ENCODE results near the gene ANKS1A. TPM values are rescaled to one million over a fixed set of nuclear protein-coding genes. Genes with fewer than 3 reads are reported as not detected.
A peak's percentile ranks its signal among the peaks of the same experiment; 100 is the strongest.

ANKS1A gene
- total RNA-seq, 1 experiment from 2014 or later = 35.0 TPM

GRCh38 chr6:35082046-35082732 is 193.1 kb downstream of the ANKS1A start:
- no peak for DNase-seq (ENCODE audit: low spot score)
- TF ChIP-seq, protein P1, sequence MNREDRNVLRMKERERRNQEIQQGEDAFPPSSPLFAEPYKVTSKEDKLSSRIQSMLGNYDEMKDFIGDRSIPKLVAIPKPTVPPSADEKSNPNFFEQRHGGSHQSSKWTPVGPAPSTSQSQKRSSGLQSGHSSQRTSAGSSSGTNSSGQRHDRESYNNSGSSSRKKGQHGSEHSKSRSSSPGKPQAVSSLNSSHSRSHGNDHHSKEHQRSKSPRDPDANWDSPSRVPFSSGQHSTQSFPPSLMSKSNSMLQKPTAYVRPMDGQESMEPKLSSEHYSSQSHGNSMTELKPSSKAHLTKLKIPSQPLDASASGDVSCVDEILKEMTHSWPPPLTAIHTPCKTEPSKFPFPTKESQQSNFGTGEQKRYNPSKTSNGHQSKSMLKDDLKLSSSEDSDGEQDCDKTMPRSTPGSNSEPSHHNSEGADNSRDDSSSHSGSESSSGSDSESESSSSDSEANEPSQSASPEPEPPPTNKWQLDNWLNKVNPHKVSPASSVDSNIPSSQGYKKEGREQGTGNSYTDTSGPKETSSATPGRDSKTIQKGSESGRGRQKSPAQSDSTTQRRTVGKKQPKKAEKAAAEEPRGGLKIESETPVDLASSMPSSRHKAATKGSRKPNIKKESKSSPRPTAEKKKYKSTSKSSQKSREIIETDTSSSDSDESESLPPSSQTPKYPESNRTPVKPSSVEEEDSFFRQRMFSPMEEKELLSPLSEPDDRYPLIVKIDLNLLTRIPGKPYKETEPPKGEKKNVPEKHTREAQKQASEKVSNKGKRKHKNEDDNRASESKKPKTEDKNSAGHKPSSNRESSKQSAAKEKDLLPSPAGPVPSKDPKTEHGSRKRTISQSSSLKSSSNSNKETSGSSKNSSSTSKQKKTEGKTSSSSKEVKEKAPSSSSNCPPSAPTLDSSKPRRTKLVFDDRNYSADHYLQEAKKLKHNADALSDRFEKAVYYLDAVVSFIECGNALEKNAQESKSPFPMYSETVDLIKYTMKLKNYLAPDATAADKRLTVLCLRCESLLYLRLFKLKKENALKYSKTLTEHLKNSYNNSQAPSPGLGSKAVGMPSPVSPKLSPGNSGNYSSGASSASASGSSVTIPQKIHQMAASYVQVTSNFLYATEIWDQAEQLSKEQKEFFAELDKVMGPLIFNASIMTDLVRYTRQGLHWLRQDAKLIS (CRISPR knock-in tag; IDR thresholded peaks at IDR 0.05; ENCODE audit: borderline replicate concordance) = no peak
- TF ChIP-seq ZNF232 (CRISPR knock-in tag; IDR thresholded peaks at IDR 0.05) = no peak
- no peak for TF ChIP-seq FOXK1 (CRISPR knock-in tag; IDR thresholded peaks at IDR 0.05)
- TF ChIP-seq ZBTB21 (CRISPR knock-in tag; IDR thresholded peaks at IDR 0.05; ENCODE audit: borderline replicate concordance) = no peak
- TF ChIP-seq NR1H2 (CRISPR knock-in tag; IDR thresholded peaks at IDR 0.05) = no peak
- peak; percentile 65 for TF ChIP-seq ZNF423 (CRISPR knock-in tag; IDR thresholded peaks at IDR 0.05)
- TF ChIP-seq, protein P2, sequence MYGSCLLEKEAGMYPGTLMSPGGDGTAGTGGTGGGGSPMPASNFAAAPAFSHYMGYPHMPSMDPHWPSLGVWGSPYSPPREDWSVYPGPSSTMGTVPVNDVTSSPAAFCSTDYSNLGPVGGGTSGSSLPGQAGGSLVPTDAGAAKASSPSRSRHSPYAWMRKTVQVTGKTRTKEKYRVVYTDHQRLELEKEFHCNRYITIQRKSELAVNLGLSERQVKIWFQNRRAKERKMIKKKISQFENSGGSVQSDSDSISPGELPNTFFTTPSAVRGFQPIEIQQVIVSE (CRISPR knock-in tag; IDR thresholded peaks at IDR 0.05; ENCODE audit: borderline replicate concordance) = no peak
- H3K9me3 Mint-ChIP-seq = no peaks in the 10 kb centered on the region
- ChIA-PET CTCF (interaction anchor here (0.6 to 1.3 kb wide), 4 partner anchors 22 to 159 kb away, joined by 3 to 5 read pairs (median 4); no protein-coding TSS in a partner anchor), POLR2A (no interaction called here)
- H3K36me3 Mint-ChIP-seq = peaks cover 29% of the 10 kb centered on the region
- H3K27ac Mint-ChIP-seq = peak overlapping the region; percentile 97
- no peak overlapping the region for H3K4me3 Mint-ChIP-seq
- H3K4me1 Mint-ChIP-seq = peaks cover 14% of the 10 kb centered on the region
- no peaks in the 10 kb centered on the region for H3K27me3 Mint-ChIP-seq (ENCODE audit: low read depth)
- no peak for ATAC-seq

DNA sequence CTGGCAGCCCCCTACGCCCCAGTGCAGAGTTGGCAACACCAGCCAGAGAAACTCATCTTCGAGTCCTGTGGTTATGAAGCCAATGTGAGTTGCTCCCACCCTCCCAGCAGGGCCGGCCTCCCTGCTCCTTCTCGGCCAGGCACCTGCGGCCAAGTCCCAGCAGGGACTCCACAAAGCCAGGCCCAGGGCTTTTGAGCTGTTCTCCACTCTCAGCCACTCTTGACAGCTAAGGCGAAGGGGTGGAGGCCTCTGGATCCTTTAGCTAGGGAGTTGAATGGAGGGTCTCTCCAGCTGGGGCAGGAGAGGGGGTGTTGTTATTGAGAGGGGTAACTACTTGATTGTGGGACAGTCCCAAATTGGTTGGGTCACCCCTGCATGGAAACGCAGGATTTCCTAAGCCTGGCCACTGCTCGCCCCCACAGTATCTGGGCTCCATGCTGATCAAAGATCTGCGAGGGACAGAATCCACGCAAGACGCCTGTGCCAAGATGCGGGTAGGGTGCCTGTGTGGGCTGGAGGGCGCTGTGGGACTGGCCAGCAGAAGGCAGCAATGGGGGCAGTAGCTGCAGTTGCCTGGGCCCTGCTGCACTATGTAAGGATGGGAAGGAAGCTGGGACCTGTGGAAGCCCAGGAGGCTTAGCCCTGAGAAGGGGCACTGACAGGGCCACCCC is 193.8 kb downstream of the ANKS1A start:
- H3K36me3 Mint-ChIP-seq = peaks cover 35% of the 10 kb centered on the region
- no peaks in the 10 kb centered on the region for H3K9me3 Mint-ChIP-seq
- CTCF ChIA-PET = no interaction called here
- no peak for TF ChIP-seq ZNF512 (CRISPR knock-in tag; IDR thresholded peaks at IDR 0.05; ENCODE audit: borderline replicate concordance)
- no peak for TF ChIP-seq ZBTB21 (CRISPR knock-in tag; IDR thresholded peaks at IDR 0.05; ENCODE audit: borderline replicate concordance)
- TF ChIP-seq, protein P3, sequence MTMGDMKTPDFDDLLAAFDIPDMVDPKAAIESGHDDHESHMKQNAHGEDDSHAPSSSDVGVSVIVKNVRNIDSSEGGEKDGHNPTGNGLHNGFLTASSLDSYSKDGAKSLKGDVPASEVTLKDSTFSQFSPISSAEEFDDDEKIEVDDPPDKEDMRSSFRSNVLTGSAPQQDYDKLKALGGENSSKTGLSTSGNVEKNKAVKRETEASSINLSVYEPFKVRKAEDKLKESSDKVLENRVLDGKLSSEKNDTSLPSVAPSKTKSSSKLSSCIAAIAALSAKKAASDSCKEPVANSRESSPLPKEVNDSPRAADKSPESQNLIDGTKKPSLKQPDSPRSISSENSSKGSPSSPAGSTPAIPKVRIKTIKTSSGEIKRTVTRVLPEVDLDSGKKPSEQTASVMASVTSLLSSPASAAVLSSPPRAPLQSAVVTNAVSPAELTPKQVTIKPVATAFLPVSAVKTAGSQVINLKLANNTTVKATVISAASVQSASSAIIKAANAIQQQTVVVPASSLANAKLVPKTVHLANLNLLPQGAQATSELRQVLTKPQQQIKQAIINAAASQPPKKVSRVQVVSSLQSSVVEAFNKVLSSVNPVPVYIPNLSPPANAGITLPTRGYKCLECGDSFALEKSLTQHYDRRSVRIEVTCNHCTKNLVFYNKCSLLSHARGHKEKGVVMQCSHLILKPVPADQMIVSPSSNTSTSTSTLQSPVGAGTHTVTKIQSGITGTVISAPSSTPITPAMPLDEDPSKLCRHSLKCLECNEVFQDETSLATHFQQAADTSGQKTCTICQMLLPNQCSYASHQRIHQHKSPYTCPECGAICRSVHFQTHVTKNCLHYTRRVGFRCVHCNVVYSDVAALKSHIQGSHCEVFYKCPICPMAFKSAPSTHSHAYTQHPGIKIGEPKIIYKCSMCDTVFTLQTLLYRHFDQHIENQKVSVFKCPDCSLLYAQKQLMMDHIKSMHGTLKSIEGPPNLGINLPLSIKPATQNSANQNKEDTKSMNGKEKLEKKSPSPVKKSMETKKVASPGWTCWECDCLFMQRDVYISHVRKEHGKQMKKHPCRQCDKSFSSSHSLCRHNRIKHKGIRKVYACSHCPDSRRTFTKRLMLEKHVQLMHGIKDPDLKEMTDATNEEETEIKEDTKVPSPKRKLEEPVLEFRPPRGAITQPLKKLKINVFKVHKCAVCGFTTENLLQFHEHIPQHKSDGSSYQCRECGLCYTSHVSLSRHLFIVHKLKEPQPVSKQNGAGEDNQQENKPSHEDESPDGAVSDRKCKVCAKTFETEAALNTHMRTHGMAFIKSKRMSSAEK (CRISPR knock-in tag; IDR thresholded peaks at IDR 0.05; ENCODE audit: borderline replicate concordance) = no peak
- no peak for TF ChIP-seq MXD4 (CRISPR knock-in tag; IDR thresholded peaks at IDR 0.05; ENCODE audit: borderline replicate concordance)
- TF ChIP-seq, protein P4, sequence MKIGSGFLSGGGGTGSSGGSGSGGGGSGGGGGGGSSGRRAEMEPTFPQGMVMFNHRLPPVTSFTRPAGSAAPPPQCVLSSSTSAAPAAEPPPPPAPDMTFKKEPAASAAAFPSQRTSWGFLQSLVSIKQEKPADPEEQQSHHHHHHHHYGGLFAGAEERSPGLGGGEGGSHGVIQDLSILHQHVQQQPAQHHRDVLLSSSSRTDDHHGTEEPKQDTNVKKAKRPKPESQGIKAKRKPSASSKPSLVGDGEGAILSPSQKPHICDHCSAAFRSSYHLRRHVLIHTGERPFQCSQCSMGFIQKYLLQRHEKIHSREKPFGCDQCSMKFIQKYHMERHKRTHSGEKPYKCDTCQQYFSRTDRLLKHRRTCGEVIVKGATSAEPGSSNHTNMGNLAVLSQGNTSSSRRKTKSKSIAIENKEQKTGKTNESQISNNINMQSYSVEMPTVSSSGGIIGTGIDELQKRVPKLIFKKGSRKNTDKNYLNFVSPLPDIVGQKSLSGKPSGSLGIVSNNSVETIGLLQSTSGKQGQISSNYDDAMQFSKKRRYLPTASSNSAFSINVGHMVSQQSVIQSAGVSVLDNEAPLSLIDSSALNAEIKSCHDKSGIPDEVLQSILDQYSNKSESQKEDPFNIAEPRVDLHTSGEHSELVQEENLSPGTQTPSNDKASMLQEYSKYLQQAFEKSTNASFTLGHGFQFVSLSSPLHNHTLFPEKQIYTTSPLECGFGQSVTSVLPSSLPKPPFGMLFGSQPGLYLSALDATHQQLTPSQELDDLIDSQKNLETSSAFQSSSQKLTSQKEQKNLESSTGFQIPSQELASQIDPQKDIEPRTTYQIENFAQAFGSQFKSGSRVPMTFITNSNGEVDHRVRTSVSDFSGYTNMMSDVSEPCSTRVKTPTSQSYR (CRISPR knock-in tag; IDR thresholded peaks at IDR 0.05) = no peak
- TF ChIP-seq, protein P5, sequence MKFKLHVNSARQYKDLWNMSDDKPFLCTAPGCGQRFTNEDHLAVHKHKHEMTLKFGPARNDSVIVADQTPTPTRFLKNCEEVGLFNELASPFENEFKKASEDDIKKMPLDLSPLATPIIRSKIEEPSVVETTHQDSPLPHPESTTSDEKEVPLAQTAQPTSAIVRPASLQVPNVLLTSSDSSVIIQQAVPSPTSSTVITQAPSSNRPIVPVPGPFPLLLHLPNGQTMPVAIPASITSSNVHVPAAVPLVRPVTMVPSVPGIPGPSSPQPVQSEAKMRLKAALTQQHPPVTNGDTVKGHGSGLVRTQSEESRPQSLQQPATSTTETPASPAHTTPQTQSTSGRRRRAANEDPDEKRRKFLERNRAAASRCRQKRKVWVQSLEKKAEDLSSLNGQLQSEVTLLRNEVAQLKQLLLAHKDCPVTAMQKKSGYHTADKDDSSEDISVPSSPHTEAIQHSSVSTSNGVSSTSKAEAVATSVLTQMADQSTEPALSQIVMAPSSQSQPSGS (CRISPR knock-in tag; IDR thresholded peaks at IDR 0.05; ENCODE audit: borderline replicate concordance, low read depth) = no peak
- TF ChIP-seq SP1 (CRISPR knock-in tag; conservative IDR thresholded peaks at IDR 0.05) = no peak
- TF ChIP-seq NR1H2 (CRISPR knock-in tag; IDR thresholded peaks at IDR 0.05) = no peak
- TF ChIP-seq HMGA2 (CRISPR knock-in tag; IDR thresholded peaks at IDR 0.05) = no peak
- no peak for TF ChIP-seq SOX15 (CRISPR knock-in tag; IDR thresholded peaks at IDR 0.05)
- no peak for TF ChIP-seq NFE2L1 (CRISPR knock-in tag; IDR thresholded peaks at IDR 0.05)

More for the DNA sequence above, 193.8 kb downstream of the ANKS1A start:
- no peak overlapping the region for H3K4me3 Mint-ChIP-seq
- no peaks in the 10 kb centered on the region for H3K27me3 Mint-ChIP-seq (ENCODE audit: low read depth)
- ATAC-seq (no peak), DNase-seq (ENCODE audit: low spot score) (no peak)
- H3K4me1 Mint-ChIP-seq = peaks cover 14% of the 10 kb centered on the region
- POLR2A ChIA-PET = no interaction called here
- no peak overlapping the region for H3K27ac Mint-ChIP-seq

Data from WTC11 (cell line).